Fibroblast of the aortic adventitia (primary cell): Measurements from ENCODE around the gene TBC1D12. TPM values are rescaled to one million over a fixed set of nuclear protein-coding genes. Genes with fewer than 3 reads are reported as not detected.
A peak's percentile ranks its signal among the peaks of the same experiment; 100 is the strongest.

Experiments used
- DNase-seq: peaks from one replicate; pipeline ENCODE4 v3.0.0-alpha.2; 2010; ENCODE audit warnings: low read depth
- H3K4me3 ChIP-seq: 2 replicates; pipeline ENCODE4 v1.5.1; 2011; ENCODE audit warnings: low read depth, mild to moderate bottlenecking, control low read depth, low read length, moderate library complexity
- total RNA-seq: library from RNA; depleted of rRNA; stranded (reverse); fragments of >200 nt; gene quantifications from 2 replicates; pipeline ENCODE4 v1.2.3, GENCODE V29; 2012; ENCODE audit warnings: low replicate concordance
- TF ChIP-seq, protein P1 (sequence below): IDR thresholded peaks from 2 replicates; pipeline ENCODE4 v1.5.1; 2011; ENCODE audit warnings: mild to moderate bottlenecking, low read length, control low read depth, inconsistent platforms; ENCODE audit not compliant: insufficient read depth

Gene TBC1D12
- total RNA-seq, 1 donor: 11.8 TPM

GRCh38 chr10:94489107-94489506 is 86.8 kb downstream of the TBC1D12 start:
- TF ChIP-seq, protein P1, sequence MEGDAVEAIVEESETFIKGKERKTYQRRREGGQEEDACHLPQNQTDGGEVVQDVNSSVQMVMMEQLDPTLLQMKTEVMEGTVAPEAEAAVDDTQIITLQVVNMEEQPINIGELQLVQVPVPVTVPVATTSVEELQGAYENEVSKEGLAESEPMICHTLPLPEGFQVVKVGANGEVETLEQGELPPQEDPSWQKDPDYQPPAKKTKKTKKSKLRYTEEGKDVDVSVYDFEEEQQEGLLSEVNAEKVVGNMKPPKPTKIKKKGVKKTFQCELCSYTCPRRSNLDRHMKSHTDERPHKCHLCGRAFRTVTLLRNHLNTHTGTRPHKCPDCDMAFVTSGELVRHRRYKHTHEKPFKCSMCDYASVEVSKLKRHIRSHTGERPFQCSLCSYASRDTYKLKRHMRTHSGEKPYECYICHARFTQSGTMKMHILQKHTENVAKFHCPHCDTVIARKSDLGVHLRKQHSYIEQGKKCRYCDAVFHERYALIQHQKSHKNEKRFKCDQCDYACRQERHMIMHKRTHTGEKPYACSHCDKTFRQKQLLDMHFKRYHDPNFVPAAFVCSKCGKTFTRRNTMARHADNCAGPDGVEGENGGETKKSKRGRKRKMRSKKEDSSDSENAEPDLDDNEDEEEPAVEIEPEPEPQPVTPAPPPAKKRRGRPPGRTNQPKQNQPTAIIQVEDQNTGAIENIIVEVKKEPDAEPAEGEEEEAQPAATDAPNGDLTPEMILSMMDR: no peak
- H3K4me3 ChIP-seq: no peak overlapping the region
- no peak for DNase-seq

DNA sequence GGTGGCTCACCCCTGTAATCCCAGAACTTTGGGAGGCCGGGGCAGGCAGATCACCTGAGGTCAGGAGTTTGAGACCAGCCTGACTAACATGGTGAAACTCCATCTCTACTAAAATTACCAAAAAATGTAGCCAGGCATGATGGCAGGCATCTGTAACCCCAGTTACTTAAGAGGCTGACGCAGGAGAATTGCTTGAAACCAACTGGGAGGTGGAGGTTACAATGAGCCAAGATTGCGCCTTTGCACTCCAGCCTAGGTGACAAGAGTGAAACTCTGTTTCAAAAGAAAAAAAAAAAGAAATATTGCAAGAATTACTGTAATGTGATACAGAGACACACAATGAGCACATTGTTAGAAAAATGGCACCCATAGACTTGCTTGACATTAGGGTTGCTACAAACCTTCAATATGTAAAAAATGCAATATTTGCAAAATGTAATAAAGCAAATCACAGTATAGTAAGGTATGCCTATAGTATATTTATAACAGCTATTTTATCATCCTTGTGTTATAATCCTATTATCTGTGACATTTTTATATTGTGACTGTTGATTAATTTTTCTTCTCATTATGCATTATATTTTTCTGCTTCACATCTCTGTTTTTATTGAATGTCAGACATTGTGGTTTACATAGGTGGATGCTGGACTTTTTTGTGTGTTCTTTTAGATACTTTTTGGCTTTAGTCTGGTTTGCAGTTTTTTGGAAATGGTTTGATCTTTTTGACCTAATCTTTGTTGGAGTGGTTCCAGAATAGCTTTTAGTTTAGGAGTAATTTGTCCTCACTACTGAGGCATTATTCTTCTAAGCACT is 87.8 kb downstream of the TBC1D12 start:
- TF ChIP-seq, protein P1: no peak
- H3K4me3 ChIP-seq: no peak overlapping the region
- no peak for DNase-seq

GRCh38 chr10:94490789-94491039 is 88.4 kb downstream of the TBC1D12 start:
- H3K4me3 ChIP-seq: no peak overlapping the region
- TF ChIP-seq, protein P1: no peak
- peak; percentile 21 for DNase-seq

- DNase-seq: no peak
- H3K4me3 ChIP-seq: no peak overlapping the region
- TF ChIP-seq, protein P1: no peak
Measured at GRCh38 chr10:94493463-94493862, 91.1 kb downstream of the TBC1D12 start.

GRCh38 chr10:94496010-94496409 is 93.7 kb downstream of the TBC1D12 start:
- TF ChIP-seq, protein P1: no peak
- peak; percentile 2 for DNase-seq
- H3K4me3 ChIP-seq: no peak overlapping the region

DNA sequence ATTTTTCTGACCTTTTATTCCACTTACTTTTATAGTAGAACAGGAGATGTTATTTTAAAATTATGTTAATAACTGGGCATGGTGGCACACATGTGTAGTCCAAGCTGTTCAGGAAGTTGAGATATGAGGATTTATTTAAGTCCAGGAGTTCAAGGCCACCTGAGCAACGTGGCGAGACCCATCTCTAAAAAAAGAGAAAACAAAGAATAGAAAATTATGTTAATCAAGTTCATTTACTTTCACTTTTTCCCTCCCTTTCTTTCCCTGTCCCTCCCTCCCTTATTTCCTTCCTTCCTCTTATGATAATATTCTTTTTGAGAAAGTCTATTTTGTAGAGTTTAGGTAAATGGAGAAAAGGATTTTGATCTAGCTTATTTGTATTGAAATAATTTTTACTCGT is 94.3 kb downstream of the TBC1D12 start:
- DNase-seq: no peak
- TF ChIP-seq, protein P1: no peak

DNA sequence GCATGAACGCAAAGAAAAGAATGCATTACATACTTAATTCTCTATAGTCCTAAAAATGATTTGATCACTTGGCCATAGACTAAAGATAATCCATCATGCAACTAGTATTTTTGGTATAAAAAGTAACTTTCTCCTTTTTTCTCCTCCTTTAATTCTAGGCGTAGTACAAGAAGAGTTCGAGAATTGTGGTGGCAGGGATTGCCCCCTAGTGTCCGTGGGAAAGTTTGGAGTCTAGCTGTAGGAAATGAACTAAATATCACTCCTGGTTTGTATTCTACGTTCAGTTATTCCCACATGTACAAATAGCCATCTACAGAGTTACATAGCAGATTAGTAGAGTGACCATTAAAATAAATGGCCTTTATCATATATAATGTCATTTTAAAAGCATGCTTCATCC is 97.7 kb downstream of the TBC1D12 start:
- DNase-seq: peak; percentile 24
- H3K4me3 ChIP-seq: no peak overlapping the region
- TF ChIP-seq, protein P1: peak; percentile 56

More for the DNA sequence above, 94.3 kb downstream of the TBC1D12 start:
- no peak overlapping the region for H3K4me3 ChIP-seq
